ENCODE data around the gene TRPV4.

DNA sequence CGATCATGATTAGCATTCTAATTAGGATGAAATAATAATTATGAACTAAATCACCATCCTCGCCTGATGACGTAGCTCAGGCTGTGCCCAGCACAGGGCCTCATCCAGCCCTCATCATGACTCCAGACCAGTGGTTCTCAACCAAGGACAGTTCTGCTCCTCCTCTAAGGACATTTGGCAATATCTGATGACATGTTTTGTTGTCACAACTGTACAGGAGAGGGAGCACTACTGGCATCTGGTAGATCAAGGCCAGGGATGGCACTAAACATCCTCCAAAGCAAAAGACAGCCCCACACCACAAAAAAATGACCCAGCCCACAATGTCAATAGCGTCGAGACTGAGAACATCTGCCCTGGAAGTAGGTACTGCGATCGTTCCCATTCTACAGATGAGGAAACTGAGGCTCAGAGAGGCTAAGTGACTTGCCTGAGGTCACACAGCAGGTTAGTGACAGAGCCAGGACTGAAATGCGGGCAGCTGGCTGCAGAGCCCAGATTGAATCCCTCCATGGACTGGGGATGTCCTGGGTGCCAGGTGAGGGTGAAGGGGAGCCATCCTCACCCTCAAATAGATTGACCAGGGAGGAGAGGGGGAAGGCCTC lies 15.5 kb downstream of the TRPV4 start:
- no peak for TF ChIP-seq CTCF (IDR thresholded peaks at IDR 0.05; ENCODE audit: low read depth, low read length)
- no peak for TF ChIP-seq POLR2A (IDR thresholded peaks at IDR 0.05; ENCODE audit: extremely low read depth, insufficient read length)
- TF ChIP-seq, protein P1, sequence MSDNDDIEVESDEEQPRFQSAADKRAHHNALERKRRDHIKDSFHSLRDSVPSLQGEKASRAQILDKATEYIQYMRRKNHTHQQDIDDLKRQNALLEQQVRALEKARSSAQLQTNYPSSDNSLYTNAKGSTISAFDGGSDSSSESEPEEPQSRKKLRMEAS (IDR thresholded peaks at IDR 0.05; ENCODE audit: low read depth, low read length), result no peak

Measured in NB4 (cell line).